ENCODE data around the gene RNF17.

The RNF17 gene

GRCh38 chr13:24734950-24735349 lies 29.0 kb upstream of the RNF17 start:
- Histone ChIP-seq H3K36me3 (ENCODE audit: insufficient read depth, low read length) (no peaks in the 10 kb centered on the region), H3K27me3 (ENCODE audit: insufficient read depth, low read length) (no peaks in the 10 kb centered on the region), H3K9me3 (ENCODE audit: low read length) (no peaks in the 10 kb centered on the region), H3K4me1 (ENCODE audit: insufficient read depth, low read length) (no peaks in the 10 kb centered on the region), H2AFZ (ENCODE audit: low read depth, low read length) (no peak overlapping the region), H3K4me3 (ENCODE audit: low read length) (no peak overlapping the region)

- H3K4me1 ChIP-seq (ENCODE audit: insufficient read depth, low read length), result no peaks in the 10 kb centered on the region
- H2AFZ ChIP-seq (ENCODE audit: low read depth, low read length), result no peak overlapping the region
- no peak overlapping the region for H3K4me3 ChIP-seq (ENCODE audit: low read length)
- no peaks in the 10 kb centered on the region for H3K27me3 ChIP-seq (ENCODE audit: insufficient read depth, low read length)
- no peaks in the 10 kb centered on the region for H3K9me3 ChIP-seq (ENCODE audit: low read length)
- no peaks in the 10 kb centered on the region for H3K36me3 ChIP-seq (ENCODE audit: insufficient read depth, low read length)
Measured at GRCh38 chr13:24737042-24737441, 26.9 kb upstream of the RNF17 start.

GRCh38 chr13:24738366-24738847 lies 25.6 kb upstream of the RNF17 start:
- no peak overlapping the region for H2AFZ ChIP-seq (ENCODE audit: low read depth, low read length)
- no peaks in the 10 kb centered on the region for H3K27me3 ChIP-seq (ENCODE audit: insufficient read depth, low read length)
- no peak overlapping the region for H3K4me3 ChIP-seq (ENCODE audit: low read length)
- no peaks in the 10 kb centered on the region for H3K9me3 ChIP-seq (ENCODE audit: low read length)
- H3K36me3 ChIP-seq (ENCODE audit: insufficient read depth, low read length), result no peaks in the 10 kb centered on the region
- no peaks in the 10 kb centered on the region for H3K4me1 ChIP-seq (ENCODE audit: insufficient read depth, low read length)

- no peaks in the 10 kb centered on the region for H3K9me3 ChIP-seq (ENCODE audit: low read length)
- no peaks in the 10 kb centered on the region for H3K27me3 ChIP-seq (ENCODE audit: insufficient read depth, low read length)
- no peaks in the 10 kb centered on the region for H3K36me3 ChIP-seq (ENCODE audit: insufficient read depth, low read length)
- H3K4me3 ChIP-seq (ENCODE audit: low read length), result no peak overlapping the region
- H3K4me1 ChIP-seq (ENCODE audit: insufficient read depth, low read length), result no peaks in the 10 kb centered on the region
- no peak overlapping the region for H2AFZ ChIP-seq (ENCODE audit: low read depth, low read length)
Measured at GRCh38 chr13:24740014-24740890, 23.7 kb upstream of the RNF17 start.

- Histone ChIP-seq H3K36me3 (ENCODE audit: insufficient read depth, low read length) (no peaks in the 10 kb centered on the region), H2AFZ (ENCODE audit: low read depth, low read length) (no peak overlapping the region), H3K4me1 (ENCODE audit: insufficient read depth, low read length) (no peaks in the 10 kb centered on the region), H3K4me3 (ENCODE audit: low read length) (no peak overlapping the region), H3K27me3 (ENCODE audit: insufficient read depth, low read length) (peaks cover 1% of the 10 kb centered on the region), H3K9me3 (ENCODE audit: low read length) (no peaks in the 10 kb centered on the region)
Measured at GRCh38 chr13:24741016-24741662, 22.8 kb upstream of the RNF17 start.

GRCh38 chr13:24741791-24742190 lies 22.2 kb upstream of the RNF17 start:
- no peak overlapping the region for H2AFZ ChIP-seq (ENCODE audit: low read depth, low read length)
- H3K4me1 ChIP-seq (ENCODE audit: insufficient read depth, low read length), result no peaks in the 10 kb centered on the region
- H3K9me3 ChIP-seq (ENCODE audit: low read length), result no peaks in the 10 kb centered on the region
- no peak overlapping the region for H3K4me3 ChIP-seq (ENCODE audit: low read length)
- no peaks in the 10 kb centered on the region for H3K36me3 ChIP-seq (ENCODE audit: insufficient read depth, low read length)
- peaks cover 8% of the 10 kb centered on the region for H3K27me3 ChIP-seq (ENCODE audit: insufficient read depth, low read length)

- no peak overlapping the region for H3K4me3 ChIP-seq (ENCODE audit: low read length)
- peaks cover under 1% of the 10 kb centered on the region for H3K4me1 ChIP-seq (ENCODE audit: insufficient read depth, low read length)
- no peaks in the 10 kb centered on the region for H3K36me3 ChIP-seq (ENCODE audit: insufficient read depth, low read length)
- H3K9me3 ChIP-seq (ENCODE audit: low read length), result no peaks in the 10 kb centered on the region
- peaks cover 13% of the 10 kb centered on the region for H3K27me3 ChIP-seq (ENCODE audit: insufficient read depth, low read length)
- no peak overlapping the region for H2AFZ ChIP-seq (ENCODE audit: low read depth, low read length)
Measured at GRCh38 chr13:24742294-24742693, 21.7 kb upstream of the RNF17 start.

GRCh38 chr13:24742977-24743376 lies 21.0 kb upstream of the RNF17 start:
- Histone ChIP-seq H3K9me3 (ENCODE audit: low read length) (no peaks in the 10 kb centered on the region), H2AFZ (ENCODE audit: low read depth, low read length) (no peak overlapping the region), H3K27me3 (ENCODE audit: insufficient read depth, low read length) (peaks cover 20% of the 10 kb centered on the region), H3K4me1 (ENCODE audit: insufficient read depth, low read length) (peaks cover 8% of the 10 kb centered on the region), H3K36me3 (ENCODE audit: insufficient read depth, low read length) (no peaks in the 10 kb centered on the region), H3K4me3 (ENCODE audit: low read length) (no peak overlapping the region)

- H2AFZ ChIP-seq (ENCODE audit: low read depth, low read length), result no peak overlapping the region
- no peaks in the 10 kb centered on the region for H3K36me3 ChIP-seq (ENCODE audit: insufficient read depth, low read length)
- peaks cover 8% of the 10 kb centered on the region for H3K4me1 ChIP-seq (ENCODE audit: insufficient read depth, low read length)
- H3K9me3 ChIP-seq (ENCODE audit: low read length), result no peaks in the 10 kb centered on the region
- H3K4me3 ChIP-seq (ENCODE audit: low read length), result no peak overlapping the region
- peaks cover 32% of the 10 kb centered on the region for H3K27me3 ChIP-seq (ENCODE audit: insufficient read depth, low read length)
Measured at GRCh38 chr13:24744247-24744646, 19.7 kb upstream of the RNF17 start.

- H3K9me3 ChIP-seq (ENCODE audit: low read length), result no peaks in the 10 kb centered on the region
- peaks cover 41% of the 10 kb centered on the region for H3K27me3 ChIP-seq (ENCODE audit: insufficient read depth, low read length)
- H2AFZ ChIP-seq (ENCODE audit: low read depth, low read length), result no peak overlapping the region
- H3K4me3 ChIP-seq (ENCODE audit: low read length), result no peak overlapping the region
- no peaks in the 10 kb centered on the region for H3K36me3 ChIP-seq (ENCODE audit: insufficient read depth, low read length)
- peaks cover 8% of the 10 kb centered on the region for H3K4me1 ChIP-seq (ENCODE audit: insufficient read depth, low read length)
Measured at GRCh38 chr13:24745516-24745860, 18.5 kb upstream of the RNF17 start.

GRCh38 chr13:24745861-24746617 lies 17.9 kb upstream of the RNF17 start:
- Histone ChIP-seq H3K4me3 (ENCODE audit: low read length) (no peak overlapping the region), H2AFZ (ENCODE audit: low read depth, low read length) (no peak overlapping the region), H3K27me3 (ENCODE audit: insufficient read depth, low read length) (peaks cover 41% of the 10 kb centered on the region), H3K9me3 (ENCODE audit: low read length) (no peaks in the 10 kb centered on the region), H3K4me1 (ENCODE audit: insufficient read depth, low read length) (peaks cover 8% of the 10 kb centered on the region), H3K36me3 (ENCODE audit: insufficient read depth, low read length) (no peaks in the 10 kb centered on the region)

GRCh38 chr13:24746618-24747247 lies 17.2 kb upstream of the RNF17 start:
- H3K27me3 ChIP-seq (ENCODE audit: insufficient read depth, low read length), result peaks cover 41% of the 10 kb centered on the region
- H3K36me3 ChIP-seq (ENCODE audit: insufficient read depth, low read length), result no peaks in the 10 kb centered on the region
- H3K4me1 ChIP-seq (ENCODE audit: insufficient read depth, low read length), result peaks cover 8% of the 10 kb centered on the region
- no peaks in the 10 kb centered on the region for H3K9me3 ChIP-seq (ENCODE audit: low read length)
- no peak overlapping the region for H2AFZ ChIP-seq (ENCODE audit: low read depth, low read length)
- H3K4me3 ChIP-seq (ENCODE audit: low read length), result no peak overlapping the region
